Activated T-cell treated with anti-CD3 and anti-CD28 coated beads, Interleukin-2, amount 50 U/mL, for 1 hour (primary cell): ENCODE measurements around the gene CAMK2D.

Experiments
- DNase-seq: peaks from one replicate; pipeline ENCODE4 v3.0.0-alpha.2; 2020

Gene CAMK2D

GRCh38 chr4:113596396-113596795, 165.1 kb downstream of the CAMK2D start:
- DNase-seq = no peak

- no peak for DNase-seq
Measured at GRCh38 chr4:113594231-113594556, 167.3 kb downstream of the CAMK2D start.

- no peak for DNase-seq
Measured at GRCh38 chr4:113593400-113594230, 167.9 kb downstream of the CAMK2D start.

- no peak for DNase-seq
Measured at GRCh38 chr4:113591982-113592381, 169.6 kb downstream of the CAMK2D start.

- DNase-seq = no peak
Measured at GRCh38 chr4:113588895-113589668, 172.5 kb downstream of the CAMK2D start.

GRCh38 chr4:113587640-113588275, 173.8 kb downstream of the CAMK2D start:
- no peak for DNase-seq

GRCh38 chr4:113587156-113587555, 174.4 kb downstream of the CAMK2D start:
- no peak for DNase-seq

GRCh38 chr4:113586072-113586471, 175.5 kb downstream of the CAMK2D start:
- DNase-seq = no peak

GRCh38 chr4:113584407-113585150, 177.0 kb downstream of the CAMK2D start:
- no peak for DNase-seq

- no peak for DNase-seq
Measured at GRCh38 chr4:113582737-113583136, 178.8 kb downstream of the CAMK2D start.

GRCh38 chr4:113579360-113579759, 182.2 kb downstream of the CAMK2D start:
- no peak for DNase-seq

GRCh38 chr4:113576947-113577678, 184.4 kb downstream of the CAMK2D start:
- DNase-seq = no peak

GRCh38 chr4:113575401-113575800, 186.1 kb downstream of the CAMK2D start:
- DNase-seq = no peak

- no peak for DNase-seq
Measured at GRCh38 chr4:113574636-113575103, 186.9 kb downstream of the CAMK2D start.

GRCh38 chr4:113572620-113573019, 188.9 kb downstream of the CAMK2D start:
- DNase-seq = no peak

GRCh38 chr4:113566015-113566795, 195.3 kb downstream of the CAMK2D start:
- DNase-seq = no peak

- no peak for DNase-seq
Measured at GRCh38 chr4:113565702-113566012, 195.9 kb downstream of the CAMK2D start.

GRCh38 chr4:113564493-113564892, 197.0 kb downstream of the CAMK2D start:
- DNase-seq = no peak

GRCh38 chr4:113563691-113564378, 197.7 kb downstream of the CAMK2D start:
- DNase-seq = no peak

- no peak for DNase-seq
Measured at GRCh38 chr4:113561758-113562157, 199.8 kb downstream of the CAMK2D start.

GRCh38 chr4:113561092-113561491, 200.4 kb downstream of the CAMK2D start:
- DNase-seq = no peak
